PC-9 (cell line): Measurements from ENCODE around the gene ZNRF4. TPM values are rescaled to one million over a fixed set of nuclear protein-coding genes. Genes with fewer than 3 reads are reported as not detected.
"Not testable (repeated sequence)": the region's sequence is repeated elsewhere in the genome, so short reads cannot be mapped to it uniquely, and the experiment has no call there.

Experiments
- Bru-seq: library from RNA; stranded (reverse); fragments of 400-500 nt; gene quantifications from one replicate; lab custom pipeline; 2021; lab: Mats Ljungman, UMichigan
- BruChase-seq, 2 experiments: library from RNA; stranded (reverse); fragments of 400-500 nt; gene quantifications; one replicate each; lab custom pipeline; 2021; lab: Mats Ljungman, UMichigan
- BruUV-seq: library from RNA; stranded (reverse); fragments of 400-500 nt; replicated peaks from 2 replicates; lab custom pipeline; 2021; lab: Mats Ljungman, UMichigan
- CTCF ChIA-PET: fragments of 300-600 bp; sonication (Branson Sonifier 250); formaldehyde crosslinking; loops from one replicate; lab custom pipeline; 2022; ENCODE audit warnings: antibody characterized with exemption; lab: Charles Lee
- POLR2A ChIA-PET: fragments of 300-600 bp; sonication (Branson Sonifier 250); formaldehyde crosslinking; loops from one replicate; lab custom pipeline; 2022; ENCODE audit warnings: antibody characterized with exemption; ENCODE audit not compliant: unreplicated experiment; lab: Charles Lee
- DNase-seq, 2 experiments: peaks; one replicate each; pipeline versions ENCODE4 v3.0.0 to v3.0.0-alpha.2; 2015 to 2022; ENCODE audit warnings: mixed read lengths in 1 of 2
- H2AFZ ChIP-seq: fragments of 200-600 bp; sonication (generic); 2 replicates; pipeline ENCODE4 v1.8.1; 2017; ENCODE audit warnings: antibody characterized with exemption
- H3F3A ChIP-seq: fragments of 200-600 bp; sonication (generic); 2 replicates; pipeline ENCODE4 v1.8.1; 2017; ENCODE audit warnings: antibody characterized with exemption, mild to moderate bottlenecking, low read depth; ENCODE audit not compliant: insufficient read depth
- H3K27ac ChIP-seq: fragments of 200-600 bp; sonication (generic); 2 replicates; pipeline ENCODE4 v1.6.1; 2016; ENCODE audit warnings: mixed run types
- H3K27me3 ChIP-seq: fragments of 200-600 bp; sonication (generic); 2 replicates; pipeline ENCODE4 v1.6.1; 2016; ENCODE audit warnings: low read depth, mixed run types; ENCODE audit not compliant: insufficient read depth
- H3K36me3 ChIP-seq: fragments of 200-600 bp; sonication (generic); 2 replicates; pipeline ENCODE4 v1.6.1; 2016; ENCODE audit warnings: low read depth, mixed run types
- H3K4me1 ChIP-seq: fragments of 200-600 bp; sonication (generic); replicated peaks from 2 replicates; pipeline ENCODE4 v1.6.1; 2016; ENCODE audit warnings: mixed run types; ENCODE audit not compliant: insufficient read depth
- H3K4me2 ChIP-seq: fragments of 200-600 bp; sonication (generic); 2 replicates; pipeline ENCODE4 v1.6.1; 2017; ENCODE audit warnings: mixed run types
- H3K4me3 ChIP-seq: fragments of 200-600 bp; sonication (generic); 2 replicates; pipeline ENCODE4 v1.6.1; 2016; ENCODE audit warnings: mixed run types
- H3K79me2 ChIP-seq: fragments of 200-600 bp; sonication (generic); 2 replicates; pipeline ENCODE4 v1.6.1; 2017; ENCODE audit warnings: low read depth, mixed run types
- H3K9me2 ChIP-seq: fragments of 200-600 bp; sonication (generic); 2 replicates; pipeline ENCODE4 v1.8.1; 2017; ENCODE audit warnings: mild to moderate bottlenecking; ENCODE audit not compliant: insufficient read depth
- H3K9me3 ChIP-seq: fragments of 200-600 bp; sonication (generic); 2 replicates; pipeline ENCODE4 v1.8.1; 2016; ENCODE audit warnings: low read depth; ENCODE audit not compliant: insufficient read depth
- H4K20me1 ChIP-seq: fragments of 200-600 bp; sonication (generic); 2 replicates; pipeline ENCODE4 v1.8.1; 2017; ENCODE audit not compliant: insufficient read depth
- EZH2 ChIP-seq: fragments of 200-600 bp; sonication (generic); IDR thresholded peaks from 2 replicates; pipeline ENCODE4 v1.8.0; 2017; ENCODE audit warnings: antibody characterized with exemption, low read depth
- intact Hi-C: fragments of 100-400 bp; cut with micrococcal nuclease; formaldehyde crosslinking; loops from one replicate; pipeline ENCODE4 v1.10.0; 2022; ENCODE audit not compliant: unreplicated experiment
- long read RNA-seq: library from polyadenylated mRNA; stranded (forward); transcript quantifications from one replicate; pipeline ENCODE4 v2.0.0, GENCODE V29; 2022
- total RNA-seq: library from RNA; stranded (reverse); gene quantifications from 2 replicates; pipeline ENCODE4 v1.2.3, GENCODE V29; 2021
- TF ChIP-seq, protein P1 (sequence below): fragments of 200-600 bp; sonication (generic); conservative IDR thresholded peaks from 2 replicates; pipeline ENCODE4 v1.6.1; 2017; ENCODE audit warnings: mixed run types, antibody characterized with exemption, mild to moderate bottlenecking, moderate library complexity

The ZNRF4 gene, protein sequence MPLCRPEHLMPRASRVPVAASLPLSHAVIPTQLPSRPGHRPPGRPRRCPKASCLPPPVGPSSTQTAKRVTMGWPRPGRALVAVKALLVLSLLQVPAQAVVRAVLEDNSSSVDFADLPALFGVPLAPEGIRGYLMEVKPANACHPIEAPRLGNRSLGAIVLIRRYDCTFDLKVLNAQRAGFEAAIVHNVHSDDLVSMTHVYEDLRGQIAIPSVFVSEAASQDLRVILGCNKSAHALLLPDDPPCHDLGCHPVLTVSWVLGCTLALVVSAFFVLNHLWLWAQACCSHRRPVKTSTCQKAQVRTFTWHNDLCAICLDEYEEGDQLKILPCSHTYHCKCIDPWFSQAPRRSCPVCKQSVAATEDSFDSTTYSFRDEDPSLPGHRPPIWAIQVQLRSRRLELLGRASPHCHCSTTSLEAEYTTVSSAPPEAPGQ
- total RNA-seq (not detected in 2 replicates), Bru-seq, nascent RNA (not detected), BruChase-seq, experiment 1, labeled RNA remaining after a 2-hour chase (not detected), BruChase-seq, experiment 2, labeled RNA remaining after a 6-hour chase (not detected)
- long read RNA-seq, result 0 reads

DNA sequence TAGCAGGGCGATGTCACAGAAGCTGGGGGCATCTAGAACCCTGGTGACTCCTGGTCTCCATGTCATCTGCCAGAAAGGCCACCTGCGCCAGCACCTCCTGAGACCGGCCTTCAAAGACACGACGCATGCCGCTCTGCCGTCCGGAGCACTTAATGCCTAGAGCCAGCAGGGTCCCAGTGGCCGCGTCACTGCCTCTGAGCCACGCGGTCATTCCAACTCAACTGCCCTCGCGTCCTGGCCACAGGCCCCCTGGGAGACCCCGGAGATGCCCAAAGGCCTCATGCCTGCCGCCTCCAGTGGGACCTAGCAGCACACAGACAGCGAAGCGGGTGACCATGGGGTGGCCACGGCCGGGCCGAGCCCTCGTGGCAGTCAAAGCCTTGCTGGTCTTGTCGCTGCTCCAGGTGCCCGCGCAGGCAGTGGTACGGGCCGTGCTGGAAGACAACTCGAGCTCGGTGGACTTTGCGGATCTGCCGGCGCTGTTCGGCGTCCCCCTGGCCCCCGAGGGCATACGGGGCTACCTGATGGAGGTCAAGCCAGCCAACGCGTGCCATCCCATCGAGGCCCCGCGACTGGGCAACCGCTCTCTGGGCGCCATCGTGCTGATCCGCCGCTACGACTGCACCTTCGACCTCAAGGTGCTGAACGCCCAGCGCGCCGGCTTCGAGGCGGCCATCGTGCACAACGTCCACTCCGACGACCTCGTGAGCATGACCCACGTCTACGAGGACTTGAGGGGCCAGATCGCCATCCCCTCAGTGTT, at the start of gene ZNRF4:
TSS of gene ZNRF4 (plus strand) at position 51 of the 763 bp plus-strand sequence. CDS start at position 126, 75 bp downstream.
- Histone ChIP-seq H3K4me3 (no peak within 1 kb of the TSS), H3K4me2 (no peak within 1 kb of the TSS), H3K27me3 (no peaks in the 10 kb centered on the region), H3K36me3 (no peaks in the 10 kb centered on the region), H3F3A (no peaks in the 10 kb centered on the region), H3K79me2 (no peaks in the 10 kb centered on the region), H2AFZ (no peak within 1 kb of the TSS), H3K9me2 (no peaks in the 10 kb centered on the region), H3K27ac (no peak within 1 kb of the TSS), H3K9me3 (no peaks in the 10 kb centered on the region), H4K20me1 (no peaks in the 10 kb centered on the region), H3K4me1 (no peaks in the 10 kb centered on the region)
- BruUV-seq, result no TSS peak
- ChIA-PET POLR2A (no interaction called here), CTCF (no interaction called here)
- intact Hi-C loops, result no loop called here
- DNase-seq, result no peak
- no peak for TF ChIP-seq EZH2
- TF ChIP-seq, protein P1, sequence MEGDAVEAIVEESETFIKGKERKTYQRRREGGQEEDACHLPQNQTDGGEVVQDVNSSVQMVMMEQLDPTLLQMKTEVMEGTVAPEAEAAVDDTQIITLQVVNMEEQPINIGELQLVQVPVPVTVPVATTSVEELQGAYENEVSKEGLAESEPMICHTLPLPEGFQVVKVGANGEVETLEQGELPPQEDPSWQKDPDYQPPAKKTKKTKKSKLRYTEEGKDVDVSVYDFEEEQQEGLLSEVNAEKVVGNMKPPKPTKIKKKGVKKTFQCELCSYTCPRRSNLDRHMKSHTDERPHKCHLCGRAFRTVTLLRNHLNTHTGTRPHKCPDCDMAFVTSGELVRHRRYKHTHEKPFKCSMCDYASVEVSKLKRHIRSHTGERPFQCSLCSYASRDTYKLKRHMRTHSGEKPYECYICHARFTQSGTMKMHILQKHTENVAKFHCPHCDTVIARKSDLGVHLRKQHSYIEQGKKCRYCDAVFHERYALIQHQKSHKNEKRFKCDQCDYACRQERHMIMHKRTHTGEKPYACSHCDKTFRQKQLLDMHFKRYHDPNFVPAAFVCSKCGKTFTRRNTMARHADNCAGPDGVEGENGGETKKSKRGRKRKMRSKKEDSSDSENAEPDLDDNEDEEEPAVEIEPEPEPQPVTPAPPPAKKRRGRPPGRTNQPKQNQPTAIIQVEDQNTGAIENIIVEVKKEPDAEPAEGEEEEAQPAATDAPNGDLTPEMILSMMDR, result no peak

DNA sequence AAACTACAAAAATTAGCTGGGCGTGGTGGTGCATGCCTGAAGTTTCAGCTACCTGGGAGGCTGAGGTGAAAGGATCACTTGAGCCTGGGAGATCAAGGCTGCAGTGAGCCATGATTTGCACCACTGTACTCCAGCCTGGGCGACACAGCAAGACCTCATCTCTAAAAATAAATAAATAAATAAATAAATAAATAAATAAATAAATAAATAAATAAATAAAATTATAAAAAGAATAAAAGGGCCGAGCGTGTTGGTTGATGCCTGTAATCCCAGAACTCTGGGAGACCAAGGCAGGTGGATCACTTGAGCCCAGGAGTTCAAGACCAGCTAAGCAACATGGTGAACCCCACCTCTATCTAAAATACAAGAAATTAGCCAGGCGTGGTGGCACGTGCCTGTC, 49.0 kb upstream of the ZNRF4 start:
- H4K20me1 ChIP-seq, intact Hi-C loops, H3K79me2 ChIP-seq, H3K4me1 ChIP-seq, H3K9me2 ChIP-seq, H3K27ac ChIP-seq, H3F3A ChIP-seq, H3K9me3 ChIP-seq, H3K4me3 ChIP-seq, BruUV-seq, H2AFZ ChIP-seq, H3K36me3 ChIP-seq, H3K4me2 ChIP-seq, DNase-seq, POLR2A ChIA-PET: not testable (repeated sequence)
- H3K27me3 ChIP-seq, result peaks cover 26% of the 10 kb centered on the region; the same call in 1 of the 2 replicates
- CTCF ChIA-PET, result interaction anchor here (0.7 kb wide), 1 partner anchor 251 kb away, joined by 3 read pairs; no protein-coding TSS in a partner anchor

DNA sequence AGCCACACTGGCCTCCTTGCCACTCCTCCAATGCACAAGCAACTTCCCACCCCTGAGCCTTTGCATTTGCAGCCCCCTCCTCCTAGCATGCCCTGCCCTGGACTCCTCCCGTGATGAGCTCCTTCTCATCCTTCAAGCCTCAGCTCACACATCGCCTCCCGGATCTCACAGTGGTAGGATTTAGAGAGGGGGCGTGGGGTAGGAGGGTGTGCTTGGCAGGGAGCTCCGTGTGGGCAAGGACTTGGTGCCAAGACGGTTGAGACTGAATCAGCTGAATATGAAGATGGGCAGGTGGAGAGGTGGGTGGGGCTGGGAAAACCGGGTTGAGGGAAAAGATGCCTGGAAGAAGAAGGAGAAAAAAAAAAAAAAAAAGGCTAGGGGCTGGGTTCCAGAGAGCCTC, 48.4 kb upstream of the ZNRF4 start:
- intact Hi-C loops, result no loop called here
- no TSS peak for BruUV-seq
- no peak for DNase-seq
- ChIA-PET POLR2A (no interaction called here), CTCF (no interaction called here)
- H3K4me1 ChIP-seq, result no peaks in the 10 kb centered on the region
- peaks cover 25% of the 10 kb centered on the region; the same call in 1 of the 2 replicates for H3K27me3 ChIP-seq
- H3K27ac ChIP-seq, result no peak overlapping the region
- H3K79me2 ChIP-seq, result no peaks in the 10 kb centered on the region
- no peaks in the 10 kb centered on the region for H3F3A ChIP-seq
- H3K9me3 ChIP-seq, result no peaks in the 10 kb centered on the region
- no peak overlapping the region for H3K4me2 ChIP-seq
- no peak overlapping the region for H2AFZ ChIP-seq
- H3K9me2 ChIP-seq, result no peaks in the 10 kb centered on the region
- no peak for TF ChIP-seq EZH2
- TF ChIP-seq, protein P1, result no peak
- no peak overlapping the region for H3K4me3 ChIP-seq
- H4K20me1 ChIP-seq, result no peaks in the 10 kb centered on the region
- no peaks in the 10 kb centered on the region for H3K36me3 ChIP-seq
